ENCODE measurements around the gene KRT5. TPM values are rescaled to one million over a fixed set of nuclear protein-coding genes. Genes with fewer than 3 reads are reported as not detected.

The KRT5 gene
- total RNA-seq, 4 donors from 2014 or later, result not detected

DNA sequence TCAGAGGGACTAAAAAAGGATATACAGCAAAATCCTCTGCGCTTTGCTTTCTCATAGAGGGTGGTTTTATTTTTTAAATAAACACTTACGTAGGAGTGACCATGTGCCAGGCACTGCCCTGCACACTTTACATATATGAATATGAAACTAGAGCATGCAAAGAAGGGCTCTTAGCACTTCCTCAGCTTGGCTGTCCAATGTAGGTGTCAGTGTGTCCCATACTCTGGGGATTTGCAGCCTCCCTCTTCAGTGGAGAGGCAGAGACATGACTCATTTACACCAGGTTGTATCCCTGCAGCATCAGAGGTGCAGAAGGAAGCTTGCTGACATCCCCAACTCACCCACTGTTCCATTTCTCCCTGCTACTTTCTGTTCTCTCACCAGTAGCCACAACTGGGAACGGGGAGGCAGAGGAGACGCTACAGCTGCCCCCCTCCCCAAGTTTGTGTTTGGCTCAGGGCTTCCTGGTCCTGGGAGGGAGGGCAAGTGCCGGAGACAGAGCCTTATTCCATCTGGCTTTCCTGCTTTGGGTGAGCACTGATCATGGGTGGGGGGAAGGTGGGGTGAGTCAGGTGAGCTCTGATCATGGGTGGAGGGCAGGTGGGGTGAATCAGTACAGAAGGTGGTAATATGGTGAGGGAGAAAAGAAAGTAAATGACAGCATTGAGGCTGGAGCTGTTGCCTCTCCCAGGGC lies 4.9 kb upstream of the KRT5 start:
- H3K36me3 ChIP-seq, result no peaks in the 10 kb centered on the region
- ATAC-seq (no peak), DNase-seq (no peak)
- TF ChIP-seq POLR2A (IDR thresholded peaks at IDR 0.05), result no peak
- TF ChIP-seq, protein P1, sequence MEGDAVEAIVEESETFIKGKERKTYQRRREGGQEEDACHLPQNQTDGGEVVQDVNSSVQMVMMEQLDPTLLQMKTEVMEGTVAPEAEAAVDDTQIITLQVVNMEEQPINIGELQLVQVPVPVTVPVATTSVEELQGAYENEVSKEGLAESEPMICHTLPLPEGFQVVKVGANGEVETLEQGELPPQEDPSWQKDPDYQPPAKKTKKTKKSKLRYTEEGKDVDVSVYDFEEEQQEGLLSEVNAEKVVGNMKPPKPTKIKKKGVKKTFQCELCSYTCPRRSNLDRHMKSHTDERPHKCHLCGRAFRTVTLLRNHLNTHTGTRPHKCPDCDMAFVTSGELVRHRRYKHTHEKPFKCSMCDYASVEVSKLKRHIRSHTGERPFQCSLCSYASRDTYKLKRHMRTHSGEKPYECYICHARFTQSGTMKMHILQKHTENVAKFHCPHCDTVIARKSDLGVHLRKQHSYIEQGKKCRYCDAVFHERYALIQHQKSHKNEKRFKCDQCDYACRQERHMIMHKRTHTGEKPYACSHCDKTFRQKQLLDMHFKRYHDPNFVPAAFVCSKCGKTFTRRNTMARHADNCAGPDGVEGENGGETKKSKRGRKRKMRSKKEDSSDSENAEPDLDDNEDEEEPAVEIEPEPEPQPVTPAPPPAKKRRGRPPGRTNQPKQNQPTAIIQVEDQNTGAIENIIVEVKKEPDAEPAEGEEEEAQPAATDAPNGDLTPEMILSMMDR (IDR thresholded peaks at IDR 0.05 in 4 of 5, conservative IDR thresholded peaks at IDR 0.05 in 1 of 5), result no peak
- H3K27ac ChIP-seq, result no peak overlapping the region
- in situ Hi-C loops (cut with MboI; ENCODE audit: low sequenced_read_pairs in 4 of 4) (no loop called here), intact Hi-C loops (cut with DNase I; ENCODE audit: low total_unique reads) (no loop called here)
- H3K4me1 ChIP-seq, result no peaks in the 10 kb centered on the region
- H3K27me3 ChIP-seq, result peaks cover 0 to 9% (median 0%) of the 10 kb centered on the region in 3 donors
- no peaks in the 10 kb centered on the region for H3K9me3 ChIP-seq
- H3K4me3 ChIP-seq, result no peak overlapping the region

DNA sequence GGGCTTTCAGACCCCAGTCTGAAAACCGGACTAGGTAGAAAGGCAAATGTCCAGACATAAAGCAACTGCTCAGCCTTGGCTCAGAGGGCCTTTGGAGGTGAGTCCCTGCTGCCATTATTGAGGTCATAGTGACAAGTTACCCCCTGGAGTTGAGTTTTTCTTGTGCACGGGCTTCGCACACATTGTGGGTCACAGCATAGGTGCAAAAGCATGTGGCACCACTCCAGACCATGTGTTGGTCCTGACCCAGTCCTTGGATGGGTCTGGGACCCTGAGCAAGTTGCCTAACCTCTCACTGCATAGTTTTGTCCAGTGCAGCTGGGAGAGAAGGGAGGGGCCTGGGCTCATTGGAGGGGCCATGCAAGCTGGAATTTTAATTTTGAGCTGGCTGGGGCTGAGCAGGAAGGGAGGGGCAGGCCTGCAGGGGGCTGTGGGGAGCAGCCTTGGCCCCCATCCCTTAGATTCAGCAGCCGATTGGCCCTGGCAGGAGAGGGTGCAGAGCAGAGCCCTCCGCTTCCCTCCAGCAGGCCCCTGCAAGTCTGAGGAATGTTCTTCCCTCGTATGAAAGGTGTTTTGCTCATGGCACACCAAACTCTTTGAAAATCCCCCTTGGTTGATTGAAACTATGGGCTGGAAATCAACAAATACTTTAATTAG lies 4.2 kb upstream of the KRT5 start:
- H3K9me3 ChIP-seq, result no peaks in the 10 kb centered on the region
- no peaks in the 10 kb centered on the region for H3K36me3 ChIP-seq
- intact Hi-C loops (cut with DNase I; ENCODE audit: low total_unique reads), result no loop called here
- H3K27ac ChIP-seq, result no peak overlapping the region
- H3K4me1 ChIP-seq, result no peaks in the 10 kb centered on the region
- no peak for TF ChIP-seq POLR2A (IDR thresholded peaks at IDR 0.05)
- TF ChIP-seq, protein P1 (IDR thresholded peaks at IDR 0.05 in 4 of 5, conservative IDR thresholded peaks at IDR 0.05 in 1 of 5), result no peak
- ATAC-seq, result no peak
- no peak overlapping the region for H3K4me3 ChIP-seq
- no peak for DNase-seq
- in situ Hi-C loops (cut with MboI; ENCODE audit: low sequenced_read_pairs in 4 of 4), result no loop called here
- peaks cover 0 to 9% (median 0%) of the 10 kb centered on the region in 3 donors for H3K27me3 ChIP-seq

DNA sequence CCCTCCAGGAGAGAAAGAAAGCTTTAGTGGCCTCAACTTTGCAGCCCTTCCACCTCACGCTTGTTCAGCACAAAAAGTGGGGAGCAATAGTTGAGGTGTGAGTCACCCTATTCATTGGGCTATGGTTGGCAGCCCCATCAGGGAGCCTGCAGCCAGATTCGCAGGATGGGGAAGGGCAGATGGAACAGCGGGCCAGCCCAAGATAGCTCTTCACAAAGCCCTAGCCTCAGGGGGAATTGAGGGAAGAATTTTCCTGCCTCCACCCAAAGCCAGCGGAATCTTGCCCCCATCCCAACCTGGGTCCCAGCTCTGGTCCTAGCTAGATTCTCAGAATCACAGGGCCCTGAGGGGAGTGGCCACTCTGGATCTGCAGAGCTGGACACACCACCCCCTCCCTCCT lies 3.6 kb upstream of the KRT5 start:
- H3K4me1 ChIP-seq, result no peaks in the 10 kb centered on the region
- in situ Hi-C loops (cut with MboI; ENCODE audit: low sequenced_read_pairs in 4 of 4), result no loop called here

GRCh38 chr12:52522346-52523011 lies 2.3 kb upstream of the KRT5 start:
- H3K27me3 ChIP-seq, result peaks cover 0 to 9% (median 0%) of the 10 kb centered on the region in 3 donors
- H3K36me3 ChIP-seq, result no peaks in the 10 kb centered on the region
- intact Hi-C loops (cut with DNase I; ENCODE audit: low total_unique reads), result no loop called here
- in situ Hi-C loops (cut with MboI; ENCODE audit: low sequenced_read_pairs in 4 of 4), result no loop called here
- H3K9me3 ChIP-seq, result no peaks in the 10 kb centered on the region
- no peak for TF ChIP-seq POLR2A (IDR thresholded peaks at IDR 0.05)
- TF ChIP-seq, protein P1 (IDR thresholded peaks at IDR 0.05 in 4 of 5, conservative IDR thresholded peaks at IDR 0.05 in 1 of 5), result no peak
- no peak overlapping the region for H3K4me3 ChIP-seq
- no peak for ATAC-seq
- no peak for DNase-seq
- H3K4me1 ChIP-seq, result no peaks in the 10 kb centered on the region
- no peak overlapping the region for H3K27ac ChIP-seq

More for the DNA sequence above, 3.6 kb upstream of the KRT5 start:
- Histone ChIP-seq H3K9me3 (no peaks in the 10 kb centered on the region), H3K36me3 (no peaks in the 10 kb centered on the region), H3K4me3 (no peak overlapping the region), H3K27me3 (peaks cover 0 to 9% (median 0%) of the 10 kb centered on the region in 3 donors), H3K27ac (no peak overlapping the region)
- intact Hi-C loops (cut with DNase I; ENCODE audit: low total_unique reads), result no loop called here
- ATAC-seq (no peak), DNase-seq (no peak)
- TF ChIP-seq POLR2A (IDR thresholded peaks at IDR 0.05), result no peak
- TF ChIP-seq, protein P1 (IDR thresholded peaks at IDR 0.05 in 4 of 5, conservative IDR thresholded peaks at IDR 0.05 in 1 of 5), result no peak
